ENCODE data around the gene SORL1. TPM values are rescaled to one million over a fixed set of nuclear protein-coding genes. Genes with fewer than 3 reads are reported as not detected.

Gene SORL1, protein sequence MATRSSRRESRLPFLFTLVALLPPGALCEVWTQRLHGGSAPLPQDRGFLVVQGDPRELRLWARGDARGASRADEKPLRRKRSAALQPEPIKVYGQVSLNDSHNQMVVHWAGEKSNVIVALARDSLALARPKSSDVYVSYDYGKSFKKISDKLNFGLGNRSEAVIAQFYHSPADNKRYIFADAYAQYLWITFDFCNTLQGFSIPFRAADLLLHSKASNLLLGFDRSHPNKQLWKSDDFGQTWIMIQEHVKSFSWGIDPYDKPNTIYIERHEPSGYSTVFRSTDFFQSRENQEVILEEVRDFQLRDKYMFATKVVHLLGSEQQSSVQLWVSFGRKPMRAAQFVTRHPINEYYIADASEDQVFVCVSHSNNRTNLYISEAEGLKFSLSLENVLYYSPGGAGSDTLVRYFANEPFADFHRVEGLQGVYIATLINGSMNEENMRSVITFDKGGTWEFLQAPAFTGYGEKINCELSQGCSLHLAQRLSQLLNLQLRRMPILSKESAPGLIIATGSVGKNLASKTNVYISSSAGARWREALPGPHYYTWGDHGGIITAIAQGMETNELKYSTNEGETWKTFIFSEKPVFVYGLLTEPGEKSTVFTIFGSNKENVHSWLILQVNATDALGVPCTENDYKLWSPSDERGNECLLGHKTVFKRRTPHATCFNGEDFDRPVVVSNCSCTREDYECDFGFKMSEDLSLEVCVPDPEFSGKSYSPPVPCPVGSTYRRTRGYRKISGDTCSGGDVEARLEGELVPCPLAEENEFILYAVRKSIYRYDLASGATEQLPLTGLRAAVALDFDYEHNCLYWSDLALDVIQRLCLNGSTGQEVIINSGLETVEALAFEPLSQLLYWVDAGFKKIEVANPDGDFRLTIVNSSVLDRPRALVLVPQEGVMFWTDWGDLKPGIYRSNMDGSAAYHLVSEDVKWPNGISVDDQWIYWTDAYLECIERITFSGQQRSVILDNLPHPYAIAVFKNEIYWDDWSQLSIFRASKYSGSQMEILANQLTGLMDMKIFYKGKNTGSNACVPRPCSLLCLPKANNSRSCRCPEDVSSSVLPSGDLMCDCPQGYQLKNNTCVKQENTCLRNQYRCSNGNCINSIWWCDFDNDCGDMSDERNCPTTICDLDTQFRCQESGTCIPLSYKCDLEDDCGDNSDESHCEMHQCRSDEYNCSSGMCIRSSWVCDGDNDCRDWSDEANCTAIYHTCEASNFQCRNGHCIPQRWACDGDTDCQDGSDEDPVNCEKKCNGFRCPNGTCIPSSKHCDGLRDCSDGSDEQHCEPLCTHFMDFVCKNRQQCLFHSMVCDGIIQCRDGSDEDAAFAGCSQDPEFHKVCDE (N-terminal part only)
- 2.3 and 10.6 TPM in 2 replicates for total RNA-seq

DNA sequence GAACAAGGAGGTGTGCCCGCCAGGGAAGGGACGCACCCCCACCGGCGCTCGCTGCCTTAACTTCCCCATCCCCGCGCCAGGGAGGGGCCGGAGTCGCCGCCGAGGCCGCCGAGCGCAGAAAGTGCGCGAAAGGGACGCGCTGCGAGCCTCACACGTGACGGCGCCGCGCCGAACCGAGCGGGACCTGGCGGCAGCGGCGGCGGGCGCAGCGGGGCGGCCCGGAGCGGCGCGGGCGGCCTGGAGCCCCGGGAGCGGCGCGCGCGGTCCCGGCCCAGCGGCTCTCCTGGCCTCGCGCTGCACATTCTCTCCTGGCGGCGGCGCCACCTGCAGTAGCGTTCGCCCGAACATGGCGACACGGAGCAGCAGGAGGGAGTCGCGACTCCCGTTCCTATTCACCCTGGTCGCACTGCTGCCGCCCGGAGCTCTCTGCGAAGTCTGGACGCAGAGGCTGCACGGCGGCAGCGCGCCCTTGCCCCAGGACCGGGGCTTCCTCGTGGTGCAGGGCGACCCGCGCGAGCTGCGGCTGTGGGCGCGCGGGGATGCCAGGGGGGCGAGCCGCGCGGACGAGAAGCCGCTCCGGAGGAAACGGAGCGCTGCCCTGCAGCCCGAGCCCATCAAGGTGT lies at the start of gene SORL1:
Gene SORL1 (plus strand): TSS at position 329 of the 623 bp plus-strand sequence. CDS start 18 bp downstream, at position 347.

DNA sequence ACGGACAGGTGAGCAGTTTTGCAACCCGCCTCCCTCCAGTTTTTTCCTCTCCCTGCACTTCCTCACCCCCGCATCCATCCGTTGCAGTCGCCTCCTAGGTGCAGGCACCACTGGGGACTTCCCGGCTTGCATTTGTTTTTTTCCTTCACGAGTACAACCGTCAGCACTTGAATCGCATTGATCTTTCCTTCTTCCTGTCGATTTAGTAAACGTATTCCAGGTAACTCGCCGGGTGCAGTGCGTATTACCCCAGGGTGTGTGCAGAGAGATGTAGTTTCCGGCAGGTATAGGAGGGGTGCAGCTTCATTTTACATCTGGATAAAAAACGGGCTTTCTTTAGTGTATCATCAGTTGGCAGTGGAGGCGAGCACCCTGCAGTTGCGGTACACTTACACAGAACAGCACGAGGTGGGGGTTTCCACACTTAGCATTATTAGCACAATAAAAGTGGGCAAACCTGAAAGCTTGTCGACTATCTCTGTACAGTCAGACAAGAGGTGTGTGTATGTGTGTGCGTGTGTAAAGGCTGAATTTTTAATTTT lies 566 bp downstream of the SORL1 start, which contains the start of gene SORL1-AS1:
Gene SORL1-AS1 (minus strand): TSS at position 359 of the 542 bp plus-strand sequence.

Other genes starting within 250 kb of the SORL1 start
- 62.6 and 77.1 TPM in 2 replicates for gene SC5D, start 159.5 kb upstream of the SORL1 start, total RNA-seq